ENCODE results near the gene DNAJC6.
"Not testable (repeated sequence)": the region's sequence is repeated elsewhere in the genome, so short reads cannot be mapped to it uniquely, and the experiment has no call there.

DNAJC6 gene

GRCh38 chr1:65371544-65371943 is 62.2 kb downstream of the DNAJC6 start:
- no peak for TF ChIP-seq CTCF (conservative IDR thresholded peaks at IDR 0.05; ENCODE audit: low read depth, low read length)
- DNase-seq (ENCODE audit: low read depth): no peak
- H3K4me3 ChIP-seq (ENCODE audit: low read length): no peak overlapping the region

- DNase-seq (ENCODE audit: low read depth): peak; percentile 1
- no peak overlapping the region for H3K4me3 ChIP-seq (ENCODE audit: low read length)
- no peak for TF ChIP-seq CTCF (conservative IDR thresholded peaks at IDR 0.05; ENCODE audit: low read depth, low read length)
Observed at GRCh38 chr1:65372557-65372956, 63.2 kb downstream of the DNAJC6 start.

- no peak for DNase-seq (ENCODE audit: low read depth)
- no peak for TF ChIP-seq CTCF (conservative IDR thresholded peaks at IDR 0.05; ENCODE audit: low read depth, low read length)
Observed at GRCh38 chr1:65377496-65378246, 68.3 kb downstream of the DNAJC6 start.

GRCh38 chr1:65378247-65378946 is 69.1 kb downstream of the DNAJC6 start:
- H3K4me3 ChIP-seq (ENCODE audit: low read length): no peak overlapping the region
- DNase-seq (ENCODE audit: low read depth): no peak
- TF ChIP-seq CTCF (conservative IDR thresholded peaks at IDR 0.05; ENCODE audit: low read depth, low read length): no peak

More at GRCh38 chr1:65377496-65378246, 68.3 kb downstream of the DNAJC6 start:
- H3K4me3 ChIP-seq (ENCODE audit: low read length): no peak overlapping the region

GRCh38 chr1:65384426-65384825 is 75.1 kb downstream of the DNAJC6 start:
- not testable (repeated sequence) for H3K4me3 ChIP-seq (ENCODE audit: low read length); DNase-seq (ENCODE audit: low read depth)

- no peak overlapping the region for H3K4me3 ChIP-seq (ENCODE audit: low read length)
- DNase-seq (ENCODE audit: low read depth): no peak
- no peak for TF ChIP-seq CTCF (conservative IDR thresholded peaks at IDR 0.05; ENCODE audit: low read depth, low read length)
Observed at GRCh38 chr1:65386439-65386838, 77.1 kb downstream of the DNAJC6 start.

GRCh38 chr1:65387821-65388220 is 78.5 kb downstream of the DNAJC6 start:
- TF ChIP-seq CTCF (conservative IDR thresholded peaks at IDR 0.05; ENCODE audit: low read depth, low read length): no peak
- no peak overlapping the region for H3K4me3 ChIP-seq (ENCODE audit: low read length)
- no peak for DNase-seq (ENCODE audit: low read depth)

Data from retinal pigment epithelial cell (primary cell).